Measurements from ENCODE around the gene BAIAP2L2.

DNA sequence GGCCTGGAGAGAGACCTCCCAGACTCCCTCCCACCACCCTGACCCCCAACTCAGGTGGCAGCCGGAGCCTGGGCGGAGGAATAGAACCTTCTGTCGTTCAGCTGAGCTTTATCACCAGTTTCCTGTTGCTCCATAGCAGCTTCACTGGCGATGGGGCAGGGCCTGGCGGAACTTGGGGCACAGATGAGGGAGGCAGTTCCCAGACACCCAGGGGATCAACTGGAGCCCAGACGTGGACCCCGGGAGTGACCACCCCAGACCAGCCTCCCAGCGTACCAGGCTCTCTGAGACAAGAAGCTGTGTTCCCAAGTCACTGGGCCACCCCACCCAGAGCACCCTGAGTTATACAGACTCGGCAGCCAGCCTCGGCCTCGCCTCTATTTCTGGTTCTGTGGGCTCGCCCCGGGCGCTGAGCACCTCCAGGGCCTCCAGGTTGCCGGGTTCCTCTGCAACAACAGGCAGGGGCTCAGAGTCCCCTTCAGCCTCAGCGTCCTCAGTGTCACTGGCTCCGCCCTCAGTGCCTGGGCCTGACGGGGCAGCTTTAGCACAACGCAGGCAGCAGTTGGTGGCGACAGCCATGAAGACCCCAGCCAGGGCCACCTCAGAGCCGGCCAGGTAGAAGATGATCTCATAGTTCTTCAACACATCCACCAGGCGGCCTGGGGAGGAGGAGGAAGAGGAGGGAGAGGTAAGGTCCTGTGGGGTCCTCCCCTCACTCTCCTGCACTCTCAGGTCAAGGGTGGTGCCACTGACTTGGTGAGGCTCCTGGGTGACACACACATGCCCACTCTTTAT, 32.2 kb downstream of the BAIAP2L2 start:
- TF ChIP-seq, protein P1, sequence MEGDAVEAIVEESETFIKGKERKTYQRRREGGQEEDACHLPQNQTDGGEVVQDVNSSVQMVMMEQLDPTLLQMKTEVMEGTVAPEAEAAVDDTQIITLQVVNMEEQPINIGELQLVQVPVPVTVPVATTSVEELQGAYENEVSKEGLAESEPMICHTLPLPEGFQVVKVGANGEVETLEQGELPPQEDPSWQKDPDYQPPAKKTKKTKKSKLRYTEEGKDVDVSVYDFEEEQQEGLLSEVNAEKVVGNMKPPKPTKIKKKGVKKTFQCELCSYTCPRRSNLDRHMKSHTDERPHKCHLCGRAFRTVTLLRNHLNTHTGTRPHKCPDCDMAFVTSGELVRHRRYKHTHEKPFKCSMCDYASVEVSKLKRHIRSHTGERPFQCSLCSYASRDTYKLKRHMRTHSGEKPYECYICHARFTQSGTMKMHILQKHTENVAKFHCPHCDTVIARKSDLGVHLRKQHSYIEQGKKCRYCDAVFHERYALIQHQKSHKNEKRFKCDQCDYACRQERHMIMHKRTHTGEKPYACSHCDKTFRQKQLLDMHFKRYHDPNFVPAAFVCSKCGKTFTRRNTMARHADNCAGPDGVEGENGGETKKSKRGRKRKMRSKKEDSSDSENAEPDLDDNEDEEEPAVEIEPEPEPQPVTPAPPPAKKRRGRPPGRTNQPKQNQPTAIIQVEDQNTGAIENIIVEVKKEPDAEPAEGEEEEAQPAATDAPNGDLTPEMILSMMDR (IDR thresholded peaks at IDR 0.05; ENCODE audit: insufficient read depth, low read depth, low read length) = no peak
- TF ChIP-seq EZH2 (IDR thresholded peaks at IDR 0.05; ENCODE audit: insufficient read depth, low read length) = no peak

Data from astrocyte (in vitro differentiated cells and primary cell).